ENCODE measurements around the gene MYO1E. TPM values are rescaled to one million over a fixed set of nuclear protein-coding genes. Genes with fewer than 3 reads are reported as not detected.

MYO1E gene
- total and polyA plus RNA-seq, 2 of the 8 experiments (the other 6 are each of a cell fraction or from before 2014, with no cell fraction given): 19.6 to 142 TPM

- H3K4me1 ChIP-seq (replicated peaks in 1 of 4; ENCODE audit: control insufficient read depth in 3 of 4, insufficient read depth in 4 of 4, low read length in 3 of 4): peaks cover 0 to 7% (median 0%) of the 10 kb centered on the region in 4 experiments; a peak in 2 of 7 replicates
- POLR2A ChIA-PET (ENCODE audit: partially characterized antibody): interaction anchor here (0.6 to 1.2 kb wide), 2 partner anchors 11 to 78 kb away, joined by 3 to 4 read pairs; no protein-coding TSS in a partner anchor
- H3K4me2 ChIP-seq (ENCODE audit: insufficient read depth in 1 of 2, low read depth in 2 of 2, low read length in 2 of 2): no peak overlapping the region
- H3K27me3 ChIP-seq (replicated peaks in 1 of 4; ENCODE audit: control insufficient read depth in 3 of 4, extremely low read depth in 1 of 4, insufficient read depth in 3 of 4, low read length in 3 of 4): no peaks in the 10 kb centered on the region
- FAIRE-seq: no peak
- no peak overlapping the region for H4K8ac ChIP-seq (ENCODE audit: extremely low read depth, insufficient read depth, low read length)
- H3K9me3 ChIP-seq (ENCODE audit: insufficient read depth in 2 of 2, low read depth in 1 of 2, low read length in 1 of 2): no peaks in the 10 kb centered on the region
- no peak for DNase-seq (ENCODE audit: low read depth in 1 of 2, low spot score in 2 of 2)
- no peak overlapping the region for H2BK20ac ChIP-seq (ENCODE audit: low read length)
- no peak overlapping the region for H2BK5ac ChIP-seq (ENCODE audit: low read depth, low read length)
- H4K5ac ChIP-seq (ENCODE audit: insufficient read length, low read depth, low read length): no peak overlapping the region
- no peak overlapping the region for H3K9ac ChIP-seq (replicated peaks in 1 of 4; ENCODE audit: extremely low read depth in 1 of 4, low read depth in 3 of 4, low read length in 3 of 4)
- H3K23ac ChIP-seq (ENCODE audit: insufficient read length): no peak overlapping the region
- no peak overlapping the region for H3K18ac ChIP-seq (ENCODE audit: extremely low read depth, low read length)
- no peak overlapping the region for H4K91ac ChIP-seq (replicated peaks; ENCODE audit: insufficient read length, low read length)
- H2BK120ac ChIP-seq (replicated peaks; ENCODE audit: low read depth, low read length): no peak overlapping the region
- H3K4me3 ChIP-seq (ENCODE audit: extremely low read depth in 1 of 4, insufficient read depth in 2 of 4, low read depth in 3 of 4, low read length in 4 of 4): no peak overlapping the region
- CTCF ChIA-PET (ENCODE audit: partially characterized antibody): interaction anchor here (1.3 to 1.4 kb wide), 3 partner anchors 13 to 187 kb away, joined by 3 read pairs; no protein-coding TSS in a partner anchor
- no peak overlapping the region for H2AK5ac ChIP-seq (ENCODE audit: low read depth, low read length)
- H3K56ac ChIP-seq (replicated peaks; ENCODE audit: insufficient read length, low read depth, low read length): no peak overlapping the region
- H3K79me2 ChIP-seq (ENCODE audit: control insufficient read depth in 1 of 2, insufficient read depth in 2 of 2, low read length in 2 of 2): peaks cover 0 to 64% of the 10 kb centered on the region in 2 experiments; a peak in 3 of 4 replicates
- H3K23me2 ChIP-seq (ENCODE audit: low read depth, low read length): no peaks in the 10 kb centered on the region
- H3K79me1 ChIP-seq (ENCODE audit: low read depth, low read length): peaks cover 16% of the 10 kb centered on the region
- H2BK15ac ChIP-seq (ENCODE audit: low read length): no peak overlapping the region
- no peak overlapping the region for H3K4ac ChIP-seq (replicated peaks; ENCODE audit: insufficient read length, low read depth, low read length)
- H3K14ac ChIP-seq (ENCODE audit: insufficient read length): no peak overlapping the region
- H2BK12ac ChIP-seq (ENCODE audit: low read depth, low read length): no peak overlapping the region
- no peak overlapping the region for H3K27ac ChIP-seq (ENCODE audit: low read depth, low read length)
- WGBS, 2 experiments (ENCODE audit: extremely low coverage in 1 of 2, insufficient coverage in 1 of 2, insufficient read length in 1 of 2, insufficient replicate concordance in 2 of 2, low coverage in 1 of 2, low lambda C conversion rate in 2 of 2, missing lambda C conversion rate in 1 of 2): 80% methylated on average over 7 of the region's 7 CpGs; no CpG with 5 or more reads in 1 of the 2 experiments
- H3K36me3 ChIP-seq (ENCODE audit: control insufficient read depth in 2 of 4, insufficient read depth in 4 of 4, low read length in 3 of 4): no peaks in the 10 kb centered on the region
- H2AFZ ChIP-seq (ENCODE audit: low read length): no peak overlapping the region
- peaks cover 2 to 9% of the 10 kb centered on the region in 2 experiments for H4K20me1 ChIP-seq (replicated peaks in 1 of 2; ENCODE audit: control insufficient read depth in 1 of 2, insufficient read depth in 2 of 2, low read length in 2 of 2)
- TF ChIP-seq TAF1 (IDR thresholded peaks at IDR 0.05; ENCODE audit: low read depth, low read length): no peak
- TF ChIP-seq GTF2F1 (IDR thresholded peaks at IDR 0.05; ENCODE audit: borderline replicate concordance, low read depth, low read length): no peak
- TF ChIP-seq SAP30 (IDR thresholded peaks at IDR 0.05; ENCODE audit: insufficient read depth, insufficient replicate concordance, low read length): no peak
- TF ChIP-seq, protein P1, sequence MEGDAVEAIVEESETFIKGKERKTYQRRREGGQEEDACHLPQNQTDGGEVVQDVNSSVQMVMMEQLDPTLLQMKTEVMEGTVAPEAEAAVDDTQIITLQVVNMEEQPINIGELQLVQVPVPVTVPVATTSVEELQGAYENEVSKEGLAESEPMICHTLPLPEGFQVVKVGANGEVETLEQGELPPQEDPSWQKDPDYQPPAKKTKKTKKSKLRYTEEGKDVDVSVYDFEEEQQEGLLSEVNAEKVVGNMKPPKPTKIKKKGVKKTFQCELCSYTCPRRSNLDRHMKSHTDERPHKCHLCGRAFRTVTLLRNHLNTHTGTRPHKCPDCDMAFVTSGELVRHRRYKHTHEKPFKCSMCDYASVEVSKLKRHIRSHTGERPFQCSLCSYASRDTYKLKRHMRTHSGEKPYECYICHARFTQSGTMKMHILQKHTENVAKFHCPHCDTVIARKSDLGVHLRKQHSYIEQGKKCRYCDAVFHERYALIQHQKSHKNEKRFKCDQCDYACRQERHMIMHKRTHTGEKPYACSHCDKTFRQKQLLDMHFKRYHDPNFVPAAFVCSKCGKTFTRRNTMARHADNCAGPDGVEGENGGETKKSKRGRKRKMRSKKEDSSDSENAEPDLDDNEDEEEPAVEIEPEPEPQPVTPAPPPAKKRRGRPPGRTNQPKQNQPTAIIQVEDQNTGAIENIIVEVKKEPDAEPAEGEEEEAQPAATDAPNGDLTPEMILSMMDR (IDR thresholded peaks at IDR 0.05; ENCODE audit: control extremely low read depth in 1 of 3, insufficient read depth in 1 of 3, low read depth in 1 of 3, low read length in 3 of 3): no peak
- TF ChIP-seq HDAC6 (IDR thresholded peaks at IDR 0.05; ENCODE audit: low read depth, low read length): no peak
- no peak for TF ChIP-seq JUND (IDR thresholded peaks at IDR 0.05; ENCODE audit: low read length)
- TF ChIP-seq RNF2 (IDR thresholded peaks at IDR 0.05; ENCODE audit: borderline replicate concordance, low read depth, low read length, missing control alignments, poor library complexity, severe bottlenecking): no peak
- TF ChIP-seq RBBP5 (IDR thresholded peaks at IDR 0.05; ENCODE audit: borderline replicate concordance, low read depth, low read length): no peak
- TF ChIP-seq POLR2A (IDR thresholded peaks at IDR 0.05; ENCODE audit: control extremely low read depth in 1 of 2, low read depth in 2 of 2, low read length in 2 of 2): no peak
- no peak for TF ChIP-seq POU5F1 (IDR thresholded peaks at IDR 0.05; ENCODE audit: low read depth, low read length)
Observed at GRCh38 chr15:59306520-59307164, 66.0 kb downstream of the MYO1E start.
